Duodenal mucosa (tissue), 2 donors: ENCODE results near the gene REPIN1.

Experiments
- H3K27ac ChIP-seq: one replicate; pipeline ENCODE4 v1.7.0; 2013; ENCODE audit warnings: low read depth, low read length
- H3K27me3 ChIP-seq, 2 donors: one replicate each; pipeline ENCODE4 v1.7.0; 2013; ENCODE audit warnings: low read length in 2 of 2, control low read depth in 1 of 2; ENCODE audit not compliant: insufficient read depth in 2 of 2, control insufficient read depth in 1 of 2
- H3K36me3 ChIP-seq, 2 donors: one replicate each; pipeline ENCODE4 v1.7.0; 2013; ENCODE audit warnings: low read length in 2 of 2, control low read depth in 1 of 2; ENCODE audit not compliant: insufficient read depth in 2 of 2, control insufficient read depth in 1 of 2
- H3K4me1 ChIP-seq, 2 donors: one replicate each; pipeline ENCODE4 v1.7.0; 2013; ENCODE audit warnings: low read length in 2 of 2, control low read depth in 1 of 2; ENCODE audit not compliant: insufficient read depth in 2 of 2, control insufficient read depth in 1 of 2
- H3K4me3 ChIP-seq, 2 donors: one replicate each; pipeline ENCODE4 v1.7.0; 2013; ENCODE audit warnings: low read length in 2 of 2, low read depth in 1 of 2
- H3K9ac ChIP-seq, 2 donors: one replicate each; pipeline ENCODE4 v1.7.0; 2013; ENCODE audit warnings: low read length in 2 of 2, low read depth in 1 of 2
- H3K9me3 ChIP-seq, 2 donors: one replicate each; pipeline ENCODE4 v1.7.0; 2013; ENCODE audit warnings: low read length in 2 of 2, control low read depth in 1 of 2; ENCODE audit not compliant: control insufficient read depth in 1 of 2

REPIN1 gene

DNA sequence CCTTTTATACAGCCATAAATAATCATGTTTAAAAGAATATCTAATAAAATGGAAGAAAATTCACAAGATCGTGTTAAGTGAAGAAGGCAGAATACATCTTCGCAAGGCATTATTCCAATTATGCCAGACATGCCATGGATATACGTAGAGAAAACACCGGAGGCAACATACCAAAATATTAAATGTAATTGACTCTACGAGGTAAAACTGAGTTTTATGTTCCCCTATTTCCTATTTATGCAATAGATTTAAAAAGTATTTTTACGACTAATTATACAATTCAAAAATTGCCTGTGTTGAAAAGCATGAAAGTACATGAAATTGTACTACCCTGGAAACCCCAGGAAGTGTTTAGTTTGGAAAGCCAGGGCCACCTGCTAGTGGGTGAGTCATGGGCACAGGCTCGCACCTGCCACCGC is 936 bp upstream of the REPIN1 start:
- Histone ChIP-seq H3K36me3 (peaks cover under 1 to 9% of the 10 kb centered on the region in 2 donors), H3K27ac (peak overlapping the region; percentile 89)

DNA sequence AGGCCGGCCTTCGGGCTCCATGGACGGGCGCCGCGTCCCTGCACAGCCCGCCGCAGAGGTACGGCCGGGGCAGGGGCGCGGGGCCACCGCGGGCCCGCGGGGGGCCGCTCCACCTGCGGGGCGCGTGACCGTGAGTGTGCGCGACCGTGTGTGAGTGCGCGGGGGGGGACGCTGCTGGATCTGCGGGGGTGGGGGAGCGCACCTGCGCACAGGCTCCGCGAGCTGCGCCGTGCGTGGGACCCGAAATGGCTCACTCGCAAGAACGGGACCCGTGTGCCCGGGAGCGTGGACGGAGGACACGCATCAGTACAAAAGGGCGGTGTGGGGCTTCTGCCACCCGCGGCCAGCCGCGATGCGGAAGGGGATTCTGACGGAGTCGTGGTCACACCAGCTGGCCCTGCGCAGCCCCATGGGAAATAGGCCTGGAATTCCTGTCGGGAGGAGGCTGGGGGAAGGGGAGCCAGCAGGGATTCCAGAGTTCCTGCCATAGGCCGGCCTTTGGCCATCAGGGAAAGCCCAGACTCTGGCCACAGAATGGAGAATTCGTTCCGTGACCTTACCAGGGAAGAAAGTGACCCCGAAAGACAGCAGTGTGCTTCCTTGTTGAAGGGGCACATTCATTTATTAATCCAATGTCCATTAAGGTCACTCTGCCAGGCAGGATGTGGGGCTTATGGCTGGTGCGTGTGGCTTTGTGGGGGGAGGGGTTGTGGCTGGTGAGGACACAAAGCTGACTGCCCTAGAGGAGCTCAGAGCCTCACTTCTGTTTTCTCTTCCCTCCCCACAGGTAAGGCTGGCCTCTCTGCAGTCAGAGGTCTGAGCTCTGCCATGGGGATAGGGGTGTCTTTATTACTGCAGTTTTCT is 494 bp downstream of the REPIN1 start:
- Histone ChIP-seq H3K36me3 (peaks cover 10 to 22% of the 10 kb centered on the region in 2 donors), H3K4me1 (peaks cover 43 to 55% of the 10 kb centered on the region in 2 donors), H3K27me3 (no peaks in the 10 kb centered on the region), H3K4me3 (peak overlapping the region; percentile 83 to 89), H3K9me3 (no peaks in the 10 kb centered on the region), H3K27ac (peak overlapping the region; percentile 89), H3K9ac (peak overlapping the region; percentile 87 to 92)

More for the DNA sequence above, 936 bp upstream of the REPIN1 start:
- peaks cover 29 to 44% of the 10 kb centered on the region in 2 donors for H3K4me1 ChIP-seq
- peak overlapping the region; percentile 87 to 92 for H3K9ac ChIP-seq
- H3K9me3 ChIP-seq, result no peaks in the 10 kb centered on the region
- H3K27me3 ChIP-seq, result no peaks in the 10 kb centered on the region
- H3K4me3 ChIP-seq, result peak overlapping the region; percentile 83 to 89

DNA sequence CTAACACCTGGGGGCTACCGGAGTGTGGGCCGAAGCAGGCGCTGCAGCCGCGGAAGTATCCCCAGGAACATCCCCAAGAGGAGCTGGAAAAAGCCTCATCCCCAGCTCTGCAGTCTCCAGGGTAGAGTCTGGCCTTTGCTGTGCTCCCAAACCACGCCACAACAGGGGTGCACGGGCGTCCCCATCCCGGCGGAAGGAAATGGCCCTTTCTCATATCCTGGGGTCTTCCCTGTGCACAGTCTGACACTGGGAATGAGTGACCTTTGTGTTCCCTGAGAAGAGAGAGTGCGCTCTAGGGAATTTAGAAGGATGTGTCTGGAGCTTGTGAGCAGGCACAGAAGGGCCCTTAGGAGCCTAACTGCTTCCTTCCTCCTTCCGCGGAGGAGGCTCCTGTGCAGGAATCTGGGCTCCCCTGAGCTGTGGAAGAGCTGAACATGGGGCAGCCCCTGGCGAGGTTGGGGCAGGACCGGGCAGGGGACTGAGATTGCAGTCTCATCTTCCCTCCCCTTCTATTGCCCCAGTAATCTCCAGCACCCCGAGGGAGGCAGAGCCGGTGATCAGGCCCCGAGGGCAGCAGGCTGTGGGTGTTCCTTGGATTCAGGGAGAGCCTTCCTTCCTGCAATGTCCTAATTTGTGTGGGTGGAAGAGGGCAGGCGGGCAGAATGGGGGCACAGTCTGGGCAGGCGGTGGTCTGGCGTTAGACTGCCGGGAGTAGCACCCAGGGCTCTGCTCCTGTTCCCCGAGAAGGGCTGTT is 1.3 kb downstream of the REPIN1 start:
- no peaks in the 10 kb centered on the region for H3K27me3 ChIP-seq
- peak overlapping the region; percentile 89 for H3K27ac ChIP-seq
- peak overlapping the region; percentile 87 to 92 for H3K9ac ChIP-seq
- no peaks in the 10 kb centered on the region for H3K9me3 ChIP-seq
- peaks cover 10 to 27% of the 10 kb centered on the region in 2 donors for H3K36me3 ChIP-seq
- peaks cover 49 to 61% of the 10 kb centered on the region in 2 donors for H3K4me1 ChIP-seq
- peak overlapping the region; percentile 83 to 89 for H3K4me3 ChIP-seq

DNA sequence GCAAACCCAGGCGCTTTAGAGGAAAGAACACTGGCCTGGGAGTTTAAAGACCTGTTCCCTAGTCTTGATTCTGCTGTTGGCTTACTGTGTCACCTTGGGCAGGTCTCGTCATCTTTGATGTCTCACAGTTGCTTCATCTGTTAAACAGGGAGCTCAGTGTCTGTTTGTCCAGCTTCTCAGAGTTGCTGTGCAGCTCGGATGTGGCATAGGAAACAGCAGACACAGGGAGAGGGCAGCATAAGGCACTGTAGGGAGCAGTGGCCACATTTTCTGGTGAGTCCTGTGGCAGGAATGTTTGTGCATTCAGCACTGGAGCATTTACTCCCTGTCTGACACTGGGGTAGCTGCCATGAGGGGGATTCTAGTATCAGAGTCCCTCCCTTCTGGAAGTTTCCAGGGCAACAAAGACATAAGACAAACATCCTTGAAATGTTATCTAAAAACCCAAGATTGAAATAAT is 2.0 kb downstream of the REPIN1 start:
- Histone ChIP-seq H3K27ac (no peak overlapping the region), H3K27me3 (no peaks in the 10 kb centered on the region), H3K9ac (peak overlapping the region; percentile 87 to 92), H3K9me3 (no peaks in the 10 kb centered on the region), H3K4me3 (peak overlapping the region; percentile 83 to 89), H3K4me1 (peaks cover 49 to 62% of the 10 kb centered on the region in 2 donors), H3K36me3 (peaks cover 10 to 27% of the 10 kb centered on the region in 2 donors)

DNA sequence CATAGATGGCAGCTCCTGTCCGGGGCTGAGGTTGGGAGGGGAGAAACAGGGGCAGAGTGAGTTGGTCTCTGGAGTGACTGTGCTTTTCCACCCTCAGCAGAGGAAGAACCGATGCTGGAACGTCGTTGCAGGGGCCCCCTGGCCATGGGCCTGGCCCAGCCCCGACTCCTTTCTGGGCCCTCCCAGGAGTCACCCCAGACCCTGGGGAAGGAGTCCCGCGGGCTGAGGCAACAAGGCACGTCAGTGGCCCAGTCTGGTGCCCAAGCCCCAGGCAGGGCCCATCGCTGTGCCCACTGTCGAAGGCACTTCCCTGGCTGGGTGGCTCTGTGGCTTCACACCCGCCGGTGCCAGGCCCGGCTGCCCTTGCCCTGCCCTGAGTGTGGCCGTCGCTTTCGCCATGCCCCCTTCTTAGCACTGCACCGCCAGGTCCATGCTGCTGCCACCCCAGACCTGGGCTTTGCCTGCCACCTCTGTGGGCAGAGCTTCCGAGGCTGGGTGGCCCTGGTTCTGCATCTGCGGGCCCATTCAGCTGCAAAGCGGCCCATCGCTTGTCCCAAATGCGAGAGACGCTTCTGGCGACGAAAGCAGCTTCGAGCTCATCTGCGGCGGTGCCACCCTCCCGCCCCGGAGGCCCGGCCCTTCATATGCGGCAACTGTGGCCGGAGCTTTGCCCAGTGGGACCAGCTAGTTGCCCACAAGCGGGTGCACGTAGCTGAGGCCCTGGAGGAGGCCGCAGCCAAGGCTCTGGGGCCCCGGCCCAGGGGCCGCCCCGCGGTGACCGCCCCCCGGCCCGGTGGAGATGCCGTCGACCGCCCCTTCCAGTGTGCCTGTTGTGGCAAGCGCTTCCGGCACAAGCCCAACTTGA is 2.7 kb downstream of the REPIN1 start:
- H3K4me1 ChIP-seq, result peaks cover 56 to 70% of the 10 kb centered on the region in 2 donors
- H3K4me3 ChIP-seq, result peak overlapping the region; percentile 83 to 89
- H3K27me3 ChIP-seq, result no peaks in the 10 kb centered on the region
- no peak overlapping the region for H3K27ac ChIP-seq
- no peaks in the 10 kb centered on the region for H3K9me3 ChIP-seq
- H3K9ac ChIP-seq, result peak overlapping the region; percentile 87 to 92
- H3K36me3 ChIP-seq, result peaks cover 10 to 27% of the 10 kb centered on the region in 2 donors

DNA sequence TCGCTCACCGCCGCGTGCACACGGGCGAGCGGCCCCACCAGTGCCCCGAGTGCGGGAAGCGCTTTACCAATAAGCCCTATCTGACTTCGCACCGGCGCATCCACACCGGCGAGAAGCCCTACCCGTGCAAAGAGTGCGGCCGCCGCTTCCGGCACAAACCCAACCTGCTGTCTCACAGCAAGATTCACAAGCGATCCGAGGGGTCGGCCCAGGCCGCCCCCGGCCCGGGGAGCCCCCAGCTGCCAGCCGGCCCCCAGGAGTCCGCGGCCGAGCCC is 3.3 kb downstream of the REPIN1 start:
- H3K9me3 ChIP-seq, result no peaks in the 10 kb centered on the region
- peak overlapping the region in 1 of 2 donors; percentile 92 for H3K9ac ChIP-seq
- H3K4me1 ChIP-seq, result peaks cover 62 to 75% of the 10 kb centered on the region in 2 donors
- H3K27me3 ChIP-seq, result no peaks in the 10 kb centered on the region
- no peak overlapping the region for H3K27ac ChIP-seq
- H3K36me3 ChIP-seq, result peaks cover 10 to 27% of the 10 kb centered on the region in 2 donors
- H3K4me3 ChIP-seq, result peak overlapping the region in 1 of 2 donors; percentile 5

DNA sequence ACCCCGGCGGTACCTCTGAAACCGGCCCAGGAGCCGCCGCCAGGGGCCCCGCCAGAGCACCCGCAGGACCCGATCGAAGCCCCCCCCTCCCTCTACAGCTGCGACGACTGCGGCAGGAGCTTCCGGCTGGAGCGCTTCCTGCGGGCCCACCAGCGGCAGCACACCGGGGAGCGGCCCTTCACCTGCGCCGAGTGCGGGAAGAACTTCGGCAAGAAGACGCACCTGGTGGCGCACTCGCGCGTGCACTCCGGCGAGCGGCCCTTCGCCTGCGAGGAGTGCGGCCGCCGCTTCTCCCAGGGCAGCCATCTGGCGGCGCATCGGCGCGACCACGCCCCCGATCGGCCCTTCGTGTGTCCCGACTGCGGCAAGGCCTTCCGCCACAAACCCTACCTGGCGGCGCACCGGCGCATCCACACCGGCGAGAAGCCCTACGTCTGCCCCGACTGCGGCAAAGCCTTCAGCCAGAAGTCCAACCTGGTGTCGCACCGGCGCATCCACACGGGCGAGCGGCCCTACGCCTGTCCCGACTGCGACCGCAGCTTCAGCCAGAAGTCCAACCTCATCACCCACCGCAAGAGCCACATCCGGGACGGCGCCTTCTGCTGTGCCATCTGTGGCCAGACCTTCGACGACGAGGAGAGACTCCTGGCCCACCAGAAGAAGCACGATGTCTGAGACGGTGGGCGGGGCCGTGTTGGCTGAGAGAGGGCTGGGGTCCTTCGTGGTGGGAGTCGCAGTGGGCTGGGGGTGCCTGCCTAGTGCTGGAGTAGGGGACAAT is 3.8 kb downstream of the REPIN1 start:
- H3K36me3 ChIP-seq, result peaks cover 10 to 27% of the 10 kb centered on the region in 2 donors
- H3K4me1 ChIP-seq, result peaks cover 67 to 78% of the 10 kb centered on the region in 2 donors
- H3K27ac ChIP-seq, result no peak overlapping the region

DNA sequence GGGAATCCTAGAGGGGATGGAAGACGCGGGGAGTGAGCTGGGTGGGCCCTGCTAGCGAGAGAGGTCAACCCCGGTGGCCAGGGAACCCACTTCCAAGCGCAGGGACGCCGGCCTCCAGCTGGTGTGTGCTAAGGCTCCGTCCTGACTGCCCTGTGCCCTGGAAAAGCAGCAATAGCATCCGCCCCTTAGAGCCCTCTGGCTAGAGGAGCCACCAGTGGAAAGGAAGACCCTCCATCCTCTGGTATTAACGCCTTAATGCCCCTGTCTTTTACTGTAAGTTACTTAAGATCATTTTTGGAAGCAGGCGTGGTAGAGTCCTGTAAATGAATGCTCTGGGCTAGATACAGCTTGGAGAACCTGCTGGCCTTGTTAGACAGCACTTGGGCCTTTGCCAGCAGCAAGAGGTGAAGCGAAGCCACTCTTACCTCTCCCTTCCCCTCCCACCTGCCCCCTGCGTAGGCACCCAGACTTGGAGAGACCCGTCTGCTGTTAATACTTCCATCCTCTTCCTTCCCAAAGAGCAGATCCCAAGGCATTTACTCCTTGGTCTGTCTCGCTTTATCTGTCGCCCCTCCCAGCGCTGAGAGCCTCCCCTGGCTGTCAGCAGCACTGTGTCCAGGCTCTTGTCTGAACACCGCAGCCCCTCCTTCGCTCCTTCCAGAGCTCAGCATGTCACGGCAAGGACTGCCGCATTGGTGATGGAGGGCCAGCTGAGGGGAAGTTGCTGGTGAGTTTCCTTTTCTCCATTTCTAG is 4.6 kb downstream of the REPIN1 start:
- H3K9ac ChIP-seq, result peak overlapping the region; percentile 16 to 47
- H3K9me3 ChIP-seq, result no peaks in the 10 kb centered on the region
- H3K4me1 ChIP-seq, result peaks cover 69 to 78% of the 10 kb centered on the region in 2 donors
- no peaks in the 10 kb centered on the region for H3K27me3 ChIP-seq
- no peak overlapping the region for H3K27ac ChIP-seq
- peak overlapping the region; percentile 44 to 53 for H3K4me3 ChIP-seq
- peaks cover 10 to 27% of the 10 kb centered on the region in 2 donors for H3K36me3 ChIP-seq

More for the DNA sequence above, 3.8 kb downstream of the REPIN1 start:
- Histone ChIP-seq H3K27me3 (no peaks in the 10 kb centered on the region), H3K4me3 (peak overlapping the region; percentile 44 to 53), H3K9me3 (no peaks in the 10 kb centered on the region), H3K9ac (peak overlapping the region in 1 of 2 donors; percentile 47)
